ENCODE results near the gene FOLR3. TPM values are rescaled to one million over a fixed set of nuclear protein-coding genes. Genes with fewer than 3 reads are reported as not detected.

Gene FOLR3
- total and polyA plus RNA-seq, 12 donors, result 0.13 to 0.96 (median 0.91) TPM; not detected in 8

DNA sequence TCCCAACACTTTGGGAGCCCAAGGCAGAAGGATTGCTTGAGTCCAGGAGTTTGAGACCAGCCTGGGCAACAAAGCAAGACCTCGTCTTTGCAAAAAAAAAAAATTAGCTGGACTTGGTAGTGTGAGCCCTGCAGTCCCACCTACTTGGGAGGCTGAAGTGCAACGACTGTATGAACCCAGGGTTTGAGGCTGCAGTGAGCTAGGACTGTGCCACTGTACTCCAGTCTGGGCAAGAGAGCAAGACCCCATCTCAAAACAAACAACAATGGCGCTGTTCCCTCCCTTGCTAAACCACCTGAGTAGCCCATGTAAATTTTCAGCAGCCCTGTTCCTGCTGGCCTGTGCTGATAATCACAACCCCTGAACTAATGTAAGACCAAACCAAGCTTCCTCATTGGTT, 35.5 kb upstream of the FOLR3 start:
- no peak for TF ChIP-seq POLR2A (IDR thresholded peaks at IDR 0.05)
- TF ChIP-seq, protein P1, sequence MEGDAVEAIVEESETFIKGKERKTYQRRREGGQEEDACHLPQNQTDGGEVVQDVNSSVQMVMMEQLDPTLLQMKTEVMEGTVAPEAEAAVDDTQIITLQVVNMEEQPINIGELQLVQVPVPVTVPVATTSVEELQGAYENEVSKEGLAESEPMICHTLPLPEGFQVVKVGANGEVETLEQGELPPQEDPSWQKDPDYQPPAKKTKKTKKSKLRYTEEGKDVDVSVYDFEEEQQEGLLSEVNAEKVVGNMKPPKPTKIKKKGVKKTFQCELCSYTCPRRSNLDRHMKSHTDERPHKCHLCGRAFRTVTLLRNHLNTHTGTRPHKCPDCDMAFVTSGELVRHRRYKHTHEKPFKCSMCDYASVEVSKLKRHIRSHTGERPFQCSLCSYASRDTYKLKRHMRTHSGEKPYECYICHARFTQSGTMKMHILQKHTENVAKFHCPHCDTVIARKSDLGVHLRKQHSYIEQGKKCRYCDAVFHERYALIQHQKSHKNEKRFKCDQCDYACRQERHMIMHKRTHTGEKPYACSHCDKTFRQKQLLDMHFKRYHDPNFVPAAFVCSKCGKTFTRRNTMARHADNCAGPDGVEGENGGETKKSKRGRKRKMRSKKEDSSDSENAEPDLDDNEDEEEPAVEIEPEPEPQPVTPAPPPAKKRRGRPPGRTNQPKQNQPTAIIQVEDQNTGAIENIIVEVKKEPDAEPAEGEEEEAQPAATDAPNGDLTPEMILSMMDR (IDR thresholded peaks at IDR 0.05), result no peak
- Histone ChIP-seq H3K4me3 (no peak overlapping the region), H3K27me3 (no peaks in the 10 kb centered on the region), H3K4me1 (replicated peaks in 1 of 2) (peaks cover 35 to 41% of the 10 kb centered on the region in 2 donors), H3K36me3 (replicated peaks in 1 of 2) (peaks cover 0 to 27% of the 10 kb centered on the region in 2 donors), H3K27ac (peak overlapping the region in 1 of 5 donors; percentile 62), H3K9me3 (replicated peaks in 1 of 3) (no peaks in the 10 kb centered on the region)
- intact Hi-C loops (cut with DNase I), result loop anchor here in 1 of 2 donors (10.0 kb wide), 1 partner anchor 335 kb away; the partner anchor contains the start of gene CLPB
- WGBS, 4 donors, result 62 to 83% (median 75%) methylated on average over 1 to 3 of the region's 3 CpGs
- DNase-seq, result no peak

DNA sequence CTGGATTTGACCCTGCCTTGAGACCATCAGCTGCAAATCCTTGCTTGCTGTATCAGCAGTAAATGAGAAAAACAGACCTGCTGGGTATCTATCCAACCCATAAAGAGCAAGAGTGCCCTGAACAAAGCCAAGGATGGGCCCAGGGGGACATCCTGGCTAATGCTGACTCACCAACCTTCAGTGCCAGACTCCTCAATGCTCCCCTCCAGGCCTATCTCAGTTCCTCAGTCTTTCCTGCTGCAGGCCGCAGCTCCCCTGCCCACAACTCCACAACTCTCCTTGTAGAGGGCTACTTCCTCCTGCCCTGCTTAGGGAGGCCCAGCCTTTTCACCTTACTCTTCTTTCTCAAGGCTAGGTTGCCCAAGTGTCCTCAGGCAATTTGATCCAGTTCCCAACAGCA, 35.1 kb upstream of the FOLR3 start:
- no peak overlapping the region for H3K4me3 ChIP-seq
- no peaks in the 10 kb centered on the region for H3K27me3 ChIP-seq
- TF ChIP-seq, protein P1 (IDR thresholded peaks at IDR 0.05), result no peak
- no peak for TF ChIP-seq POLR2A (IDR thresholded peaks at IDR 0.05)
- peak overlapping the region in 1 of 5 donors; percentile 62 for H3K27ac ChIP-seq
- no peaks in the 10 kb centered on the region for H3K9me3 ChIP-seq (replicated peaks in 1 of 3)
- intact Hi-C loops (cut with DNase I), result loop anchor here in 1 of 2 donors (10.0 kb wide), 1 partner anchor 334 kb away; the partner anchor contains the start of gene CLPB
- 71 to 100% (median 93%) methylated on average over 1 of the region's 1 CpG for WGBS, 4 donors
- peaks cover 35 to 41% of the 10 kb centered on the region in 2 donors for H3K4me1 ChIP-seq (replicated peaks in 1 of 2)
- no peak for DNase-seq
- peaks cover 0 to 27% of the 10 kb centered on the region in 2 donors for H3K36me3 ChIP-seq (replicated peaks in 1 of 2)

DNA sequence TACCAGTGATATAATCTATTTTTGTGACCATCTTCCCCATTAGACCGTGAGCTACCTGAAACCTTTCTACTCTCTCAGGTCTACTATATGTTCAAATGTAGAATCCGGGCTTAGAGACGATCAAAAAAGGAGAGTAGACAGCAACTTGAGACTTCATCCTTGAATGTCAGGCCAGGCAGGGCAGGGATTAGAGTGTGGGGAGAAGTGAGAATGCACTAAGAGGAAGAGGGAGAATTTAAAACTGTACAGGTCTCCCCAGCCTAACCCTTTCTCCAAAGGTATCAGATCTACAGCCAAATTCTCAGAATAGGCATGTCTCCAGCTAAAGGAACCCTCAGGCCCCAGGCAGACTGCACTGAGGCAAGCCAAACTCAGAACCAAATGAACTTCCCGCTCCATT, 33.4 kb upstream of the FOLR3 start:
- no peak for DNase-seq
- intact Hi-C loops (cut with DNase I), result loop anchor here in 1 of 2 donors (10.0 kb wide), 1 partner anchor 333 kb away; the partner anchor contains the start of gene CLPB
- peak overlapping the region in 3 of 4 donors; percentile 58 to 91 (median 91) for H3K4me3 ChIP-seq
- TF ChIP-seq POLR2A (IDR thresholded peaks at IDR 0.05), result no peak
- TF ChIP-seq, protein P1 (IDR thresholded peaks at IDR 0.05), result no peak
- peaks cover 0 to 22% of the 10 kb centered on the region in 2 donors for H3K36me3 ChIP-seq (replicated peaks in 1 of 2)
- H3K27ac ChIP-seq, result peak overlapping the region in 4 of 5 donors; percentile 83 to 95 (median 92)
- H3K4me1 ChIP-seq (replicated peaks in 1 of 2), result peaks cover 35 to 41% of the 10 kb centered on the region in 2 donors
- no peaks in the 10 kb centered on the region for H3K9me3 ChIP-seq (replicated peaks in 1 of 3)
- H3K27me3 ChIP-seq, result no peaks in the 10 kb centered on the region
- 33 to 43% (median 40%) methylated on average over 4 of the region's 4 CpGs for WGBS, 4 donors

DNA sequence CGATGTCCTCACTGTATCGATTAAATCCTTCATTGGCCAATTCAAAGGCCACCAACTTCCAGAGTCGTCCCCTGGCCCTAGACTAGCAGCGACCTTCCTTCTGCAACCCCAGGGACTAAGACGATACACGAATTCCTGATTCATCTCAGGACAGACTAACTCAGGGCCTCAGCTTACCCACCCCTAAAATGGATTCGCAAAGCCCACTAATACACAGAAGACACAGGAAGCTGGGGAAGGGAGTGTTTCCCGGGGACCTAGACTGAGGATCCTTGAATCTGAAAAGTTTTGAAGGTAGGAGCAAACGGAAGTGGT, 32.9 kb upstream of the FOLR3 start:
- H3K4me3 ChIP-seq, result peak overlapping the region; percentile 58 to 91 (median 82)
- H3K36me3 ChIP-seq (replicated peaks in 1 of 2), result peaks cover 0 to 18% of the 10 kb centered on the region in 2 donors
- H3K27me3 ChIP-seq, result no peaks in the 10 kb centered on the region
- DNase-seq, result no peak
- H3K27ac ChIP-seq, result peak overlapping the region in 4 of 5 donors; percentile 83 to 95 (median 92)
- intact Hi-C loops (cut with DNase I), result loop anchor here in 1 of 2 donors (10.0 kb wide), 1 partner anchor 332 kb away; the partner anchor contains the start of gene CLPB
- H3K4me1 ChIP-seq (replicated peaks in 1 of 2), result peaks cover 35 to 41% of the 10 kb centered on the region in 2 donors
- no peaks in the 10 kb centered on the region for H3K9me3 ChIP-seq (replicated peaks in 1 of 3)
- TF ChIP-seq, protein P1 (IDR thresholded peaks at IDR 0.05), result no peak
- WGBS, 4 donors, result 1 to 3% (median 2%) methylated on average over 8 to 9 of the region's 9 CpGs

Data from adrenal gland (tissue), 12 donors.